GM12874 (cell line): ENCODE measurements around the gene HYAL3.

Experiments used
- CTCF ChIP-seq: IDR thresholded peaks from 2 replicates; pipeline ENCODE4 v1.5.1; 2011; ENCODE audit warnings: low read depth, mild to moderate bottlenecking, control low read depth, low read length, moderate library complexity; ENCODE audit not compliant: insufficient read depth

Gene HYAL3

GRCh38 chr3:50269460-50269859 is 29.7 kb downstream of the HYAL3 start:
- TF ChIP-seq CTCF = no peak

- no peak for TF ChIP-seq CTCF
These were observed 30.3 kb downstream of the HYAL3 start, which contains the start of gene SEMA3B for GRCh38 chr3:50268703-50269451. Gene SEMA3B (plus strand): TSS chr3:50269147. CDS start chr3:50269241, 94 bp downstream.

- TF ChIP-seq CTCF = no peak
These were observed 30.9 kb downstream of the HYAL3 start for GRCh38 chr3:50268276-50268675.

GRCh38 chr3:50267280-50267913 is 31.8 kb downstream of the HYAL3 start:
- TF ChIP-seq CTCF = no peak

GRCh38 chr3:50266836-50267235 is 32.4 kb downstream of the HYAL3 start:
- TF ChIP-seq CTCF = no peak

- TF ChIP-seq CTCF = no peak
These were observed 33.2 kb downstream of the HYAL3 start for GRCh38 chr3:50266017-50266416.

GRCh38 chr3:50265571-50265970 is 33.6 kb downstream of the HYAL3 start:
- no peak for TF ChIP-seq CTCF
